GM12891 (cell line): Measurements from ENCODE around the gene C20orf144.

ENCODE experiments used
- PAX5 ChIP-seq: IDR thresholded peaks from 2 replicates; pipeline ENCODE4 v1.6.1; 2011; ENCODE audit warnings: low read length, moderate library complexity, mild to moderate bottlenecking; ENCODE audit not compliant: insufficient read depth, severe bottlenecking
- POLR2A ChIP-seq: IDR thresholded peaks from 2 replicates; pipeline ENCODE4 v1.6.1; 2011; ENCODE audit warnings: low read depth, low read length, control low read depth
- POLR2AphosphoS5 ChIP-seq: IDR thresholded peaks from 2 replicates; pipeline ENCODE4 v1.6.1; 2011; ENCODE audit warnings: low read depth, low read length, control low read depth
- SPI1 ChIP-seq: IDR thresholded peaks from 2 replicates; pipeline ENCODE4 v1.6.1; 2011; ENCODE audit warnings: low read depth, low read length, control low read depth
- TAF1 ChIP-seq: IDR thresholded peaks from 2 replicates; pipeline ENCODE4 v1.6.1; 2011; ENCODE audit warnings: low read depth, low read length, control low read depth

- TF ChIP-seq PAX5 (no peak), POLR2A (no peak), TAF1 (no peak), POLR2AphosphoS5 (no peak), SPI1 (no peak)
These were observed 17.1 kb upstream of the C20orf144 start for GRCh38 chr20:33645072-33645358.
